BJ (cell line): ENCODE measurements around the gene GSDME. TPM values are rescaled to one million over a fixed set of nuclear protein-coding genes. Genes with fewer than 3 reads are reported as not detected.

ENCODE experiments used
- CTCF ChIA-PET: fragments of 350-600 bp; formaldehyde crosslinking; extraction: SDS; loops from one replicate; lab custom pipeline; 2021; ENCODE audit warnings: antibody characterized with exemption, inconsistent platforms; lab: Yijun Ruan, JAX
- POLR2A ChIA-PET: fragments of 300-600 bp; sonication (Branson Sonifier 250); formaldehyde crosslinking; extraction: SDS; loops from one replicate; lab custom pipeline; 2021; ENCODE audit warnings: antibody characterized with exemption; lab: Charles Lee
- DNase-seq: peaks from one replicate; pipeline ENCODE4 v3.0.0-alpha.2; 2011; ENCODE audit warnings: low read depth
- H3K27me3 ChIP-seq: 2 replicates; pipeline ENCODE4 v1.6.0; 2011; ENCODE audit warnings: low read length; ENCODE audit not compliant: control insufficient read depth, insufficient read depth
- H3K36me3 ChIP-seq: 2 replicates; pipeline ENCODE4 v1.5.1; 2011; ENCODE audit warnings: low read length; ENCODE audit not compliant: control insufficient read depth, insufficient read depth
- H3K4me3 ChIP-seq: 2 replicates; pipeline ENCODE4 v1.5.1; 2011; ENCODE audit warnings: low read depth, mild to moderate bottlenecking, control low read depth, low read length
- polyA plus RNA-seq: library from polyadenylated mRNA; depleted of rRNA; stranded (reverse); fragments of >200 nt; gene quantifications from 2 replicates; pipeline ENCODE4 v1.2.3, GENCODE V29; 2011
- TF ChIP-seq, protein P1 (sequence below): IDR thresholded peaks from 2 replicates; pipeline ENCODE4 v1.5.1; 2011; ENCODE audit warnings: low read depth, mild to moderate bottlenecking, control low read depth, inconsistent platforms, low read length, moderate library complexity; ENCODE audit not compliant: insufficient read depth

GSDME gene
- polyA plus RNA-seq, 1 experiment = 44.3 TPM

- CTCF ChIA-PET = interaction anchor here (0.6 to 1.8 kb wide), 6 partner anchors 9 to 345 kb away, joined by 3 to 7 read pairs (median 4); no protein-coding TSS in a partner anchor
- TF ChIP-seq, protein P1, sequence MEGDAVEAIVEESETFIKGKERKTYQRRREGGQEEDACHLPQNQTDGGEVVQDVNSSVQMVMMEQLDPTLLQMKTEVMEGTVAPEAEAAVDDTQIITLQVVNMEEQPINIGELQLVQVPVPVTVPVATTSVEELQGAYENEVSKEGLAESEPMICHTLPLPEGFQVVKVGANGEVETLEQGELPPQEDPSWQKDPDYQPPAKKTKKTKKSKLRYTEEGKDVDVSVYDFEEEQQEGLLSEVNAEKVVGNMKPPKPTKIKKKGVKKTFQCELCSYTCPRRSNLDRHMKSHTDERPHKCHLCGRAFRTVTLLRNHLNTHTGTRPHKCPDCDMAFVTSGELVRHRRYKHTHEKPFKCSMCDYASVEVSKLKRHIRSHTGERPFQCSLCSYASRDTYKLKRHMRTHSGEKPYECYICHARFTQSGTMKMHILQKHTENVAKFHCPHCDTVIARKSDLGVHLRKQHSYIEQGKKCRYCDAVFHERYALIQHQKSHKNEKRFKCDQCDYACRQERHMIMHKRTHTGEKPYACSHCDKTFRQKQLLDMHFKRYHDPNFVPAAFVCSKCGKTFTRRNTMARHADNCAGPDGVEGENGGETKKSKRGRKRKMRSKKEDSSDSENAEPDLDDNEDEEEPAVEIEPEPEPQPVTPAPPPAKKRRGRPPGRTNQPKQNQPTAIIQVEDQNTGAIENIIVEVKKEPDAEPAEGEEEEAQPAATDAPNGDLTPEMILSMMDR = no peak
- Histone ChIP-seq H3K36me3 (peaks cover 1% of the 10 kb centered on the region), H3K4me3 (no peak overlapping the region), H3K27me3 (no peaks in the 10 kb centered on the region)
- no peak for DNase-seq
- POLR2A ChIA-PET = no interaction called here
These were observed 5.8 kb downstream of the GSDME start for GRCh38 chr7:24751484-24751883.

DNA sequence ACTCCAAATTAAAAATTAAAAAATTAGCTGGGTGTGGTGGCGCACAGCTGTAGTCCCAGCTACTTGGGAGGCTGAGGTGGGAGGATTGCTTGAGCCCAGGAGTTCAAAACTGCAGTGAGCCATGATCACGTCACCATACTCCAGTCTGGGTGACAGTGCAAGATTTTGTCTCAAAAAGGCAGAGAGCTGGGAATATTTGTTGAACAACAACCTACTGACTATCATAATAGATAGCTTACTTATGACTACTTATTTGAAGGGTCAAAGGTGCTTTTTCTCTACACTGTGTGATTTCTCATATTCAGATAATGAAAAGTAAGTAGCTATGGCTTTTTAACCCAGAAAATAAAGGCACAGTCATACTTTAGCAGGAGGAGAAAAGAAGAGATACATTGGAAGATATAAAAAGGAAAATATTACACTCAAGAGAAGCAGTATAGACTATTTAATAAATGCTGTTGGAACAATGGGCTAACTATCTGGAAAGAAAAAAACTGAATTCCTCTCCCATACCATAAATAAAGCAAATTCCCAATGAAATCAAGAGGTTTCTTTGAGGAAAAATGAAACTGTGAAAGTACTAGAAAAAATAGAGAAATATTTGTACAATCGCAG is 6.7 kb downstream of the GSDME start:
- H3K36me3 ChIP-seq = peaks cover 1% of the 10 kb centered on the region
- CTCF ChIA-PET = interaction anchor here (1.5 to 1.8 kb wide), 2 partner anchors 16 to 343 kb away, joined by 4 to 5 read pairs; no protein-coding TSS in a partner anchor
- H3K27me3 ChIP-seq = no peaks in the 10 kb centered on the region
- TF ChIP-seq, protein P1 = no peak
- no peak for DNase-seq
- POLR2A ChIA-PET = no interaction called here
- no peak overlapping the region for H3K4me3 ChIP-seq

DNA sequence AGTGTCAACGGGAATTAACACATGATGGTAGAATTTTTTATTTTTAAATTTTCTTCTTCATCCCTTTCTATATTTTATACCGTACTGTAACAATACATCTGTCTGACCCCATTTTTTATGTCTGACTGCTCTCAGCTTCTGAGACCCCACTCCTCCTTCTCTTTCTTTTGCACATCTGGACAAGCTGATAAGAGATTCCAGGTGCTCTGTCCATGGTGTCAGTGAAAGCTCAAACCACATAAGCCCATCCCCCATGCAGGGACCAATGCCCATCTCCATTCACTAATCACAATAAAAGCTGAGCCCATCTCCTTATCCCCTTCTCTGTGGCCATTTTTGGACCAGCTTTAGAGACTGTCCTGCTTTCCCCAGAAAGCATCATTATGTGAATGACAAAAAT is 8.7 kb downstream of the GSDME start:
- H3K36me3 ChIP-seq = peaks cover 4% of the 10 kb centered on the region
- H3K4me3 ChIP-seq = no peak overlapping the region
- ChIA-PET POLR2A (no interaction called here), CTCF (interaction anchor here (0.6 to 0.7 kb wide), 2 partner anchors 68 to 136 kb away, joined by 3 read pairs; no protein-coding TSS in a partner anchor)
- no peaks in the 10 kb centered on the region for H3K27me3 ChIP-seq
- DNase-seq = no peak
- TF ChIP-seq, protein P1 = no peak

GRCh38 chr7:24745355-24745754 is 11.9 kb downstream of the GSDME start:
- Histone ChIP-seq H3K4me3 (no peak overlapping the region), H3K27me3 (no peaks in the 10 kb centered on the region), H3K36me3 (peaks cover 5% of the 10 kb centered on the region)
- TF ChIP-seq, protein P1 = no peak
- ChIA-PET CTCF (no interaction called here), POLR2A (no interaction called here)
- no peak for DNase-seq

- TF ChIP-seq, protein P1 = no peak
- Histone ChIP-seq H3K4me3 (no peak overlapping the region), H3K36me3 (peaks cover 5% of the 10 kb centered on the region), H3K27me3 (no peaks in the 10 kb centered on the region)
- DNase-seq = no peak
- ChIA-PET POLR2A (no interaction called here), CTCF (interaction anchor here (0.9 to 1.1 kb wide), 3 partner anchors 12 to 21 kb away, joined by 3 to 4 read pairs (median 4); partner anchors contain the start of gene GSDME)
These were observed 13.8 kb downstream of the GSDME start for GRCh38 chr7:24743471-24743870.
